Loucy (cell line): Measurements from ENCODE around the gene DIP2B.

Experiments
- EZH2phosphoT487 ChIP-seq: fragments of 200-600 bp; IDR thresholded peaks from 2 replicates; pipeline ENCODE4 v1.6.1; 2018; ENCODE audit warnings: antibody characterized with exemption, mild to moderate bottlenecking, moderate library complexity, borderline replicate concordance
- TF ChIP-seq, protein P1 (sequence below): fragments of 200-600 bp; sonication (generic); conservative IDR thresholded peaks from 2 replicates; pipeline ENCODE4 v1.5.1; 2014; ENCODE audit warnings: mild to moderate bottlenecking, antibody characterized with exemption, low read length

GRCh38 chr12:50640321-50640939 lies 135.6 kb downstream of the DIP2B start:
- TF ChIP-seq, protein P1, sequence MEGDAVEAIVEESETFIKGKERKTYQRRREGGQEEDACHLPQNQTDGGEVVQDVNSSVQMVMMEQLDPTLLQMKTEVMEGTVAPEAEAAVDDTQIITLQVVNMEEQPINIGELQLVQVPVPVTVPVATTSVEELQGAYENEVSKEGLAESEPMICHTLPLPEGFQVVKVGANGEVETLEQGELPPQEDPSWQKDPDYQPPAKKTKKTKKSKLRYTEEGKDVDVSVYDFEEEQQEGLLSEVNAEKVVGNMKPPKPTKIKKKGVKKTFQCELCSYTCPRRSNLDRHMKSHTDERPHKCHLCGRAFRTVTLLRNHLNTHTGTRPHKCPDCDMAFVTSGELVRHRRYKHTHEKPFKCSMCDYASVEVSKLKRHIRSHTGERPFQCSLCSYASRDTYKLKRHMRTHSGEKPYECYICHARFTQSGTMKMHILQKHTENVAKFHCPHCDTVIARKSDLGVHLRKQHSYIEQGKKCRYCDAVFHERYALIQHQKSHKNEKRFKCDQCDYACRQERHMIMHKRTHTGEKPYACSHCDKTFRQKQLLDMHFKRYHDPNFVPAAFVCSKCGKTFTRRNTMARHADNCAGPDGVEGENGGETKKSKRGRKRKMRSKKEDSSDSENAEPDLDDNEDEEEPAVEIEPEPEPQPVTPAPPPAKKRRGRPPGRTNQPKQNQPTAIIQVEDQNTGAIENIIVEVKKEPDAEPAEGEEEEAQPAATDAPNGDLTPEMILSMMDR = no peak
- TF ChIP-seq EZH2phosphoT487 = no peak
